Measurements from ENCODE around the gene APOC4.
A peak's percentile ranks its signal among the peaks of the same experiment; 100 is the strongest.

Gene APOC4

GRCh38 chr19:44942067-44942571 lies at the start of gene APOC4:
Gene APOC4 (plus strand): TSS chr19:44942237. CDS start chr19:44942278, 41 bp downstream.
- TF ChIP-seq, protein P1, sequence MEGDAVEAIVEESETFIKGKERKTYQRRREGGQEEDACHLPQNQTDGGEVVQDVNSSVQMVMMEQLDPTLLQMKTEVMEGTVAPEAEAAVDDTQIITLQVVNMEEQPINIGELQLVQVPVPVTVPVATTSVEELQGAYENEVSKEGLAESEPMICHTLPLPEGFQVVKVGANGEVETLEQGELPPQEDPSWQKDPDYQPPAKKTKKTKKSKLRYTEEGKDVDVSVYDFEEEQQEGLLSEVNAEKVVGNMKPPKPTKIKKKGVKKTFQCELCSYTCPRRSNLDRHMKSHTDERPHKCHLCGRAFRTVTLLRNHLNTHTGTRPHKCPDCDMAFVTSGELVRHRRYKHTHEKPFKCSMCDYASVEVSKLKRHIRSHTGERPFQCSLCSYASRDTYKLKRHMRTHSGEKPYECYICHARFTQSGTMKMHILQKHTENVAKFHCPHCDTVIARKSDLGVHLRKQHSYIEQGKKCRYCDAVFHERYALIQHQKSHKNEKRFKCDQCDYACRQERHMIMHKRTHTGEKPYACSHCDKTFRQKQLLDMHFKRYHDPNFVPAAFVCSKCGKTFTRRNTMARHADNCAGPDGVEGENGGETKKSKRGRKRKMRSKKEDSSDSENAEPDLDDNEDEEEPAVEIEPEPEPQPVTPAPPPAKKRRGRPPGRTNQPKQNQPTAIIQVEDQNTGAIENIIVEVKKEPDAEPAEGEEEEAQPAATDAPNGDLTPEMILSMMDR (IDR thresholded peaks at IDR 0.05; ENCODE audit: control insufficient read depth, extremely low read depth, insufficient read depth): no peak
- DNase-seq (ENCODE audit: low read depth): no peak
- H3K4me3 ChIP-seq (ENCODE audit: low read depth, low read length): no peak within 1 kb of the TSS

GRCh38 chr19:44892932-44893331 lies 49.1 kb upstream of the APOC4 start:
- peak overlapping the region; percentile 91 for H3K4me3 ChIP-seq (ENCODE audit: low read depth, low read length)
- TF ChIP-seq, protein P1 (IDR thresholded peaks at IDR 0.05; ENCODE audit: control insufficient read depth, extremely low read depth, insufficient read depth): no peak
- DNase-seq (ENCODE audit: low read depth): no peak

DNA sequence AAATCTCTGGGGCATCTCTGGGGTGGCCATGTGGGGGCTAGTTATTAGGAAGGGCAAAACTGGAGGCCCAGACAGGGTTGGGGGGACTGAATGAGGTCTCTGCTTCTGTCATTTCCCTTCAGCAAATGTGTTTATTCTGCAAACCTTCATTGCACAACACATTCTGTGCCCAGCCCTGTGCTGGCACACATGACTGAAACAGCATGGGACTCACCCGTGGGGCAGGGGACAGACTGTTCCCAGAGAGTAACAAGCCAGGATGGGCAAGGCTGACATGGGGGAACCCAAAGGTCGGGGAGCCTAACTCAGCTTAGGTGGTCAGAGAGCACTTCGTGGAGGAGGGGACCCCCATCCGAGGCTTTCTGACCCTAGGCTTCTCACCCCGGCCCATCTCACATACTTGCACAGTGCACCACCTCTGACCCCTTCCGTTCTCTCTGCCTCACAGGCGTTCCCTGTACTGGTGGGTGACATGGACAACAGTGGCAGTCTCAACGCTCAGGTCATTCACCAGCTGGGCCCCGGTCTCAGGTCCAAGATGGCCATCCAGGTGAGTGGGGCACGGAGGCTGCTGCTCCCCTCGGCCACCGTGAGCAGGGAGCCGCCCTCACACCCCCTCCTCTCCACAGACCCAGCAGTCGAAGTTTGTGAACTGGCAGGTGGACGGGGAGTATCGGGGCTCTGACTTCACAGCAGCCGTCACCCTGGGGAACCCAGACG lies 48.5 kb upstream of the APOC4 start:
- no peak overlapping the region for H3K4me3 ChIP-seq (ENCODE audit: low read depth, low read length)
- TF ChIP-seq, protein P1 (IDR thresholded peaks at IDR 0.05; ENCODE audit: control insufficient read depth, extremely low read depth, insufficient read depth): no peak
- no peak for DNase-seq (ENCODE audit: low read depth)

- H3K4me3 ChIP-seq (ENCODE audit: low read depth, low read length): no peak overlapping the region
- TF ChIP-seq, protein P1 (IDR thresholded peaks at IDR 0.05; ENCODE audit: control insufficient read depth, extremely low read depth, insufficient read depth): no peak
- DNase-seq (ENCODE audit: low read depth): no peak
Observed at GRCh38 chr19:44894052-44894400, 48.0 kb upstream of the APOC4 start.

GRCh38 chr19:44894946-44895345 lies 47.1 kb upstream of the APOC4 start:
- no peak overlapping the region for H3K4me3 ChIP-seq (ENCODE audit: low read depth, low read length)
- TF ChIP-seq, protein P1 (IDR thresholded peaks at IDR 0.05; ENCODE audit: control insufficient read depth, extremely low read depth, insufficient read depth): no peak
- DNase-seq (ENCODE audit: low read depth): no peak

DNA sequence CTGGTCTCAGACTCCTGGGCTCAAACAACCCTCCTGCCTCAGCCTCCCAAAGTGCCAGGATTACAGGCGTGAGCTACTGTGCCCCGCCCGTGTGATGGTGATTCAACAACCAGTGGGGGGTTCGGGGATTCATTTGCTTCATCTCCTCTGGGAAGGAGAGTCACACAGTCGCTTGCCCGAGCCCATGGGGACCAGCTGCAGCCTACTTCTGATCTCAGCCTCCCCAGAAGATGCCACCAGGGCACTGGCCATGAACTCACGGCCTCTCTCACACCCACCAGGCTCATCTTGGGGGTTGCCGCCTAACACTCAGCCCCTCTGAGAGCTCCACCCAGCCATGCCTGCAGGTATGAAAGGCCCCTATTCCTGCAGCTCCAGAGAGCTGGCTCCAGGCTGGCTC lies 44.2 kb upstream of the APOC4 start:
- no peak for DNase-seq (ENCODE audit: low read depth)
- TF ChIP-seq, protein P1 (IDR thresholded peaks at IDR 0.05; ENCODE audit: control insufficient read depth, extremely low read depth, insufficient read depth): no peak
- no peak overlapping the region for H3K4me3 ChIP-seq (ENCODE audit: low read depth, low read length)

Data from LNCaP clone FGC (cell line).